OCI-LY3 (cell line): ENCODE data around the gene ZSCAN12.

Source experiments
- H2AFZ ChIP-seq: fragments of 200-600, 300-600 bp; shearing (Covaris generic); 2 replicates; pipeline ENCODE4 v1.6.0; 2014; ENCODE audit warnings: antibody characterized with exemption, low read depth, low read length
- H3K27ac ChIP-seq: fragments of 200-600, 300-600 bp; sonication (generic); 2 replicates; pipeline ENCODE4 v1.5.1; 2014; ENCODE audit warnings: mild to moderate bottlenecking, low read length, moderate library complexity, mixed read lengths
- H3K27me3 ChIP-seq: fragments of 200-600, 300-600 bp; sonication (generic); 2 replicates; pipeline ENCODE4 v1.6.1; 2014; ENCODE audit warnings: low read depth, low read length, mixed read lengths
- H3K36me3 ChIP-seq: fragments of 200-600, 300-600 bp; sonication (generic); replicated peaks from 2 replicates; pipeline ENCODE3; 2014; ENCODE audit warnings: low read depth, low read length, mixed read lengths
- H3K4me1 ChIP-seq: fragments of 300-600, 200-600 bp; sonication (generic); 2 replicates; pipeline ENCODE4 v1.6.1; 2014; ENCODE audit warnings: low read length, mixed read lengths
- H3K4me2 ChIP-seq: fragments of 200-600, 300-600 bp; sonication (generic); 2 replicates; pipeline ENCODE4 v1.6.1; 2014; ENCODE audit warnings: low read length, mixed read lengths
- H3K4me3 ChIP-seq: fragments of 300-600, 200-600 bp; sonication (generic); 2 replicates; pipeline ENCODE4 v1.5.1; 2014; ENCODE audit warnings: antibody characterized with exemption, mild to moderate bottlenecking, low read length, moderate library complexity
- H3K79me2 ChIP-seq: fragments of 300-600, 200-600 bp; shearing (Covaris generic); 2 replicates; pipeline ENCODE4 v1.6.1; 2014; ENCODE audit warnings: mild to moderate bottlenecking, low read length, mixed read lengths
- H3K9ac ChIP-seq: fragments of 300-600, 200-600 bp; shearing (Covaris generic); 2 replicates; pipeline ENCODE4 v1.6.0; 2014; ENCODE audit warnings: mild to moderate bottlenecking, low read length, moderate library complexity
- H3K9me3 ChIP-seq: fragments of 200-600, 300-600 bp; shearing (Covaris generic); 2 replicates; pipeline ENCODE4 v1.6.1; 2014; ENCODE audit warnings: low read length, mixed read lengths; ENCODE audit not compliant: insufficient read depth
- H4K20me1 ChIP-seq: fragments of 200-600, 300-600 bp; sonication (generic); 2 replicates; pipeline ENCODE4 v1.6.1; 2016; ENCODE audit warnings: low read length, mixed read lengths; ENCODE audit not compliant: insufficient read depth
- CTCF ChIP-seq: fragments of 200-600, 300-600 bp; sonication (generic); IDR thresholded peaks from 2 replicates; pipeline ENCODE4 v1.5.1; 2014; ENCODE audit warnings: antibody characterized with exemption, low read length, low read depth
- EZH2phosphoT487 ChIP-seq: fragments of 200-600 bp; shearing (Covaris generic); IDR thresholded peaks from 2 replicates; pipeline ENCODE4 v1.6.1; 2018; ENCODE audit warnings: antibody characterized with exemption, mixed run types, low read depth

Gene ZSCAN12

GRCh38 chr6:28356666-28357020 is 42.9 kb downstream of the ZSCAN12 start:
- Histone ChIP-seq H3K9ac (no peak overlapping the region), H3K36me3 (peaks cover 6% of the 10 kb centered on the region), H4K20me1 (no peaks in the 10 kb centered on the region), H3K79me2 (no peaks in the 10 kb centered on the region; the same call in 1 of the 2 replicates), H3K27ac (no peak overlapping the region), H3K4me2 (no peak overlapping the region), H3K9me3 (no peaks in the 10 kb centered on the region), H2AFZ (no peak overlapping the region), H3K4me1 (peaks cover 5% of the 10 kb centered on the region; the same call in 1 of the 2 replicates), H3K4me3 (no peak overlapping the region), H3K27me3 (no peaks in the 10 kb centered on the region)
- TF ChIP-seq CTCF (no peak), EZH2phosphoT487 (no peak)

GRCh38 chr6:28355743-28356665 is 43.5 kb downstream of the ZSCAN12 start:
- TF ChIP-seq CTCF: peak; percentile 61
- no peak for TF ChIP-seq EZH2phosphoT487
- Histone ChIP-seq H3K27ac (no peak overlapping the region), H3K36me3 (peaks cover 6% of the 10 kb centered on the region), H3K4me2 (peak overlapping the region; percentile 96), H3K9ac (peak overlapping the region; percentile 48; the same call in 1 of the 2 replicates), H4K20me1 (no peaks in the 10 kb centered on the region), H2AFZ (0 out of 2 replicates have a peak overlapping the region, but pooled peaks have one; percentile 21), H3K79me2 (peaks cover 5% of the 10 kb centered on the region), H3K9me3 (no peaks in the 10 kb centered on the region), H3K27me3 (no peaks in the 10 kb centered on the region), H3K4me1 (peaks cover 8% of the 10 kb centered on the region), H3K4me3 (peak overlapping the region; percentile 85)

GRCh38 chr6:28354688-28355554 is 44.6 kb downstream of the ZSCAN12 start:
- no peak overlapping the region for H3K9ac ChIP-seq
- H3K79me2 ChIP-seq: peaks cover 16% of the 10 kb centered on the region
- no peak overlapping the region for H3K27ac ChIP-seq
- TF ChIP-seq EZH2phosphoT487 (no peak), CTCF (no peak)
- H2AFZ ChIP-seq: no peak overlapping the region
- H3K4me3 ChIP-seq: no peak overlapping the region
- no peaks in the 10 kb centered on the region for H4K20me1 ChIP-seq
- no peaks in the 10 kb centered on the region for H3K27me3 ChIP-seq
- H3K36me3 ChIP-seq: peaks cover 6% of the 10 kb centered on the region
- H3K9me3 ChIP-seq: no peaks in the 10 kb centered on the region
- H3K4me2 ChIP-seq: no peak overlapping the region
- H3K4me1 ChIP-seq: peaks cover 13% of the 10 kb centered on the region
